Measurements from ENCODE around the gene SHTN1. TPM values are rescaled to one million over a fixed set of nuclear protein-coding genes. Genes with fewer than 3 reads are reported as not detected.

Gene SHTN1
- total and polyA plus RNA-seq, 2 experiments from 2014 or later, result 6.7 to 8.0 TPM

- no peak overlapping the region for H2AFZ ChIP-seq
- ATAC-seq (no peak), DNase-seq (ENCODE audit: low spot score) (no peak)
- H3K36me3 ChIP-seq (ENCODE audit: insufficient read depth), result no peaks in the 10 kb centered on the region
- H3K36me3 Mint-ChIP-seq (ENCODE audit: low read depth), result no peaks in the 10 kb centered on the region; the same call in 2 of the 3 replicates
- no peak overlapping the region for H3K27ac ChIP-seq (ENCODE audit: low read depth)
- no peaks in the 10 kb centered on the region for H3K27me3 ChIP-seq (ENCODE audit: insufficient read depth)
- peaks cover 2% of the 10 kb centered on the region for H3K27me3 Mint-ChIP-seq (ENCODE audit: insufficient read depth, low read depth, poor library complexity)
- no peaks in the 10 kb centered on the region for H3K79me2 ChIP-seq (replicated peaks; ENCODE audit: insufficient read depth)
- peaks cover 12% of the 10 kb centered on the region for H3K4me1 Mint-ChIP-seq
- H3K27ac Mint-ChIP-seq, result peak overlapping the region; percentile 29; the same call in 1 of the 2 replicates
- no peaks in the 10 kb centered on the region for H3K9me3 Mint-ChIP-seq
- no peaks in the 10 kb centered on the region for H3K9me2 ChIP-seq (ENCODE audit: insufficient read depth)
- H3K4me1 ChIP-seq (ENCODE audit: insufficient read depth), result peaks cover 10% of the 10 kb centered on the region
- no peaks in the 10 kb centered on the region for H3F3A ChIP-seq (replicated peaks; ENCODE audit: low read depth)
- TF ChIP-seq, protein P1, sequence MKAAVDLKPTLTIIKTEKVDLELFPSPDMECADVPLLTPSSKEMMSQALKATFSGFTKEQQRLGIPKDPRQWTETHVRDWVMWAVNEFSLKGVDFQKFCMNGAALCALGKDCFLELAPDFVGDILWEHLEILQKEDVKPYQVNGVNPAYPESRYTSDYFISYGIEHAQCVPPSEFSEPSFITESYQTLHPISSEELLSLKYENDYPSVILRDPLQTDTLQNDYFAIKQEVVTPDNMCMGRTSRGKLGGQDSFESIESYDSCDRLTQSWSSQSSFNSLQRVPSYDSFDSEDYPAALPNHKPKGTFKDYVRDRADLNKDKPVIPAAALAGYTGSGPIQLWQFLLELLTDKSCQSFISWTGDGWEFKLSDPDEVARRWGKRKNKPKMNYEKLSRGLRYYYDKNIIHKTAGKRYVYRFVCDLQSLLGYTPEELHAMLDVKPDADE (IDR thresholded peaks at IDR 0.05), result no peak
- TF ChIP-seq NANOG (IDR thresholded peaks at IDR 0.05; ENCODE audit: borderline replicate concordance) (no peak), CTCF (conservative IDR thresholded peaks at IDR 0.05; ENCODE audit: low read depth in 2 of 2) (no peak), STAT1 (IDR thresholded peaks at IDR 0.05; ENCODE audit: unreplicated experiment) (no peak), ZNF462 (CRISPR knock-in tag; IDR thresholded peaks at IDR 0.05) (no peak), JUNB (IDR thresholded peaks at IDR 0.05; ENCODE audit: unreplicated experiment) (no peak), ZNF114 (CRISPR knock-in tag; IDR thresholded peaks at IDR 0.05) (no peak), EZH2 (IDR thresholded peaks at IDR 0.05; ENCODE audit: low read depth, unreplicated experiment) (no peak)
- TF ChIP-seq, protein P2, sequence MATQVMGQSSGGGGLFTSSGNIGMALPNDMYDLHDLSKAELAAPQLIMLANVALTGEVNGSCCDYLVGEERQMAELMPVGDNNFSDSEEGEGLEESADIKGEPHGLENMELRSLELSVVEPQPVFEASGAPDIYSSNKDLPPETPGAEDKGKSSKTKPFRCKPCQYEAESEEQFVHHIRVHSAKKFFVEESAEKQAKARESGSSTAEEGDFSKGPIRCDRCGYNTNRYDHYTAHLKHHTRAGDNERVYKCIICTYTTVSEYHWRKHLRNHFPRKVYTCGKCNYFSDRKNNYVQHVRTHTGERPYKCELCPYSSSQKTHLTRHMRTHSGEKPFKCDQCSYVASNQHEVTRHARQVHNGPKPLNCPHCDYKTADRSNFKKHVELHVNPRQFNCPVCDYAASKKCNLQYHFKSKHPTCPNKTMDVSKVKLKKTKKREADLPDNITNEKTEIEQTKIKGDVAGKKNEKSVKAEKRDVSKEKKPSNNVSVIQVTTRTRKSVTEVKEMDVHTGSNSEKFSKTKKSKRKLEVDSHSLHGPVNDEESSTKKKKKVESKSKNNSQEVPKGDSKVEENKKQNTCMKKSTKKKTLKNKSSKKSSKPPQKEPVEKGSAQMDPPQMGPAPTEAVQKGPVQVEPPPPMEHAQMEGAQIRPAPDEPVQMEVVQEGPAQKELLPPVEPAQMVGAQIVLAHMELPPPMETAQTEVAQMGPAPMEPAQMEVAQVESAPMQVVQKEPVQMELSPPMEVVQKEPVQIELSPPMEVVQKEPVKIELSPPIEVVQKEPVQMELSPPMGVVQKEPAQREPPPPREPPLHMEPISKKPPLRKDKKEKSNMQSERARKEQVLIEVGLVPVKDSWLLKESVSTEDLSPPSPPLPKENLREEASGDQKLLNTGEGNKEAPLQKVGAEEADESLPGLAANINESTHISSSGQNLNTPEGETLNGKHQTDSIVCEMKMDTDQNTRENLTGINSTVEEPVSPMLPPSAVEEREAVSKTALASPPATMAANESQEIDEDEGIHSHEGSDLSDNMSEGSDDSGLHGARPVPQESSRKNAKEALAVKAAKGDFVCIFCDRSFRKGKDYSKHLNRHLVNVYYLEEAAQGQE (IDR thresholded peaks at IDR 0.05; ENCODE audit: unreplicated experiment), result no peak
- no peaks in the 10 kb centered on the region for H4K20me1 ChIP-seq (replicated peaks; ENCODE audit: insufficient read depth)
- H3K4me2 ChIP-seq, result no peak overlapping the region
- no peak overlapping the region for H3K4me3 ChIP-seq
- no peak overlapping the region for H3K4me3 Mint-ChIP-seq
Measured at GRCh38 chr10:116973371-116973905, 31.5 kb downstream of the SHTN1 start.
